NCI-H1417 treated with DMSO at 0.1 percent for 48 hours (cell line): Measurements from ENCODE around the gene SLC25A48.

Experiments
- DNase-seq: peaks from one replicate; lab custom pipeline; 2025; lab: John Stamatoyannopoulos, UW

Gene SLC25A48

GRCh38 chr5:135881819-135882218 is 47.4 kb downstream of the SLC25A48 start:
- DNase-seq: no peak

GRCh38 chr5:135883026-135883425 is 48.6 kb downstream of the SLC25A48 start:
- DNase-seq: no peak

GRCh38 chr5:135883441-135883840 is 49.0 kb downstream of the SLC25A48 start:
- no peak for DNase-seq

GRCh38 chr5:135885031-135885430 is 50.6 kb downstream of the SLC25A48 start:
- DNase-seq: no peak

GRCh38 chr5:135886136-135886535 is 51.7 kb downstream of the SLC25A48 start:
- no peak for DNase-seq

GRCh38 chr5:135887447-135887864 is 53.0 kb downstream of the SLC25A48 start:
- no peak for DNase-seq

GRCh38 chr5:135887881-135888614 is 53.6 kb downstream of the SLC25A48 start:
- DNase-seq: no peak

GRCh38 chr5:135890296-135890695 is 55.8 kb downstream of the SLC25A48 start:
- DNase-seq: no peak

GRCh38 chr5:135890867-135891266 is 56.4 kb downstream of the SLC25A48 start:
- no peak for DNase-seq

- no peak for DNase-seq
Measured at GRCh38 chr5:135891268-135891667, 56.8 kb downstream of the SLC25A48 start.

- DNase-seq: no peak
Measured at GRCh38 chr5:135891791-135892190, 57.3 kb downstream of the SLC25A48 start.

- DNase-seq: no peak
Measured at GRCh38 chr5:135894276-135894675, 59.8 kb downstream of the SLC25A48 start.

- no peak for DNase-seq
Measured at GRCh38 chr5:135894789-135895188, 60.3 kb downstream of the SLC25A48 start.

GRCh38 chr5:135895474-135896006 is 61.1 kb downstream of the SLC25A48 start, which contains the start of gene IL9:
TSS of gene IL9 (minus strand) at chr5:135895841. CDS start at chr5:135895816, 25 bp downstream.
- DNase-seq: no peak

GRCh38 chr5:135898651-135899050 is 64.2 kb downstream of the SLC25A48 start:
- no peak for DNase-seq

GRCh38 chr5:135900276-135900675 is 65.8 kb downstream of the SLC25A48 start:
- no peak for DNase-seq

GRCh38 chr5:135901633-135902032 is 67.2 kb downstream of the SLC25A48 start:
- DNase-seq: no peak

GRCh38 chr5:135905144-135905543 is 70.7 kb downstream of the SLC25A48 start:
- no peak for DNase-seq

GRCh38 chr5:135913713-135914626 is 79.5 kb downstream of the SLC25A48 start:
- no peak for DNase-seq

- DNase-seq: no peak
Measured at GRCh38 chr5:135915466-135916001, 81.1 kb downstream of the SLC25A48 start.

GRCh38 chr5:135916638-135917263 is 82.3 kb downstream of the SLC25A48 start:
- no peak for DNase-seq

- no peak for DNase-seq
Measured at GRCh38 chr5:135920199-135920598, 85.7 kb downstream of the SLC25A48 start.
